Stimulated activated CD8-positive, alpha-beta memory T cell treated with anti-CD3 and anti-CD28 coated beads, Interleukin-7, amount 100 ng/mL, for 4 hours (primary cell): Measurements from ENCODE around the gene DAP3.
"Not testable (repeated sequence)": the region's sequence is repeated elsewhere in the genome, so short reads cannot be mapped to it uniquely, and the experiment has no call there.

Experiments
- DNase-seq, 2 donors: peaks; one replicate each; pipeline ENCODE4 v3.0.0-alpha.2; 2020; ENCODE audit warnings: low read depth in 2 of 2

The DAP3 gene

DNA sequence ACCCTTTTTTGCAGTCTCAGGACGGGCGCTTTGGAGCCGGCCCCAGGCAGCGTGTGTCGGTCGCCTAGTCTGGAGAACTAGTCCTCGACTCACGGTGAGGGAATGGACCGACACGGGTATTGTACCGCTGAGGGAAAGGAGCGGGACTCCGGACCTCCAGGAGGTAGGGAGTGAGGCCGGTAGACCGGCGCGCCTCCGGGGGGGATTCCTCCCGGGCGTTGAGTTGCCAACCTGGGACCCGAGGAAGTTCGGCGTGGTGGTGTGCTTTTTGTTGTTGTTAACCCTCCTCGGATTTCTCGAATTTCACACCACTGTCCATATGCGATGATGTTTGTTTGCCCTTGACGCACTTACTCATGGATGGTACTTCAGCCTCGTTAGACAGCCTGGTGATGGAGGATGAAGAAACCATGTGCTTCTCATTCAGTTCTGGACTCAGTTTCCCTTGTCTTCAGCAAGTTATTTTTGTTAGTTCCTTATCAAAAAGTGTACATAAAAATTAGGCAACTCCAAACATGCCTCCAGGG, at the start of gene DAP3:
Gene DAP3 (plus strand): TSS at position 11 of the 527 bp plus-strand sequence. CDS start 20,689 bp downstream, outside the sequence.
- DNase-seq = not testable (repeated sequence)

DNA sequence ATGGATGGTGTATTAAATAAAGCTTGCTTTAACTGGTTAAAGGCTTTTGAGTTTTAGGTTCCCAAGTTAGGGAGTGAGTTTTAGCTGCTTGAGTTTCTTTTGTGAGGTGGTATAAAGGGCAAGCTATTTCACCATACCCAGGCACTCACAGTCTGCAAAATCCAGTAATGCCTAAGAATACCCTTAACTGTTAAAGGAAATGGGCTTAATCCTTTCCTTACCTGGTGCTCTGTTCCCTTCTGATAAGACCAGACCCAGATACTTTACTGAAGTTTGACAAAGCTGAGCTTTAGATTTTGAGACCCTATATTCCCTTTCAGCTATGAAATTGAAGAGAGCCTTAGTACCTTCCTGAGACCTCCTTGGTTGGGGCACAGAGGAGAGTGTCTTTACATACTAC, 48.5 kb upstream of the DAP3 start:
- DNase-seq = no peak

DNA sequence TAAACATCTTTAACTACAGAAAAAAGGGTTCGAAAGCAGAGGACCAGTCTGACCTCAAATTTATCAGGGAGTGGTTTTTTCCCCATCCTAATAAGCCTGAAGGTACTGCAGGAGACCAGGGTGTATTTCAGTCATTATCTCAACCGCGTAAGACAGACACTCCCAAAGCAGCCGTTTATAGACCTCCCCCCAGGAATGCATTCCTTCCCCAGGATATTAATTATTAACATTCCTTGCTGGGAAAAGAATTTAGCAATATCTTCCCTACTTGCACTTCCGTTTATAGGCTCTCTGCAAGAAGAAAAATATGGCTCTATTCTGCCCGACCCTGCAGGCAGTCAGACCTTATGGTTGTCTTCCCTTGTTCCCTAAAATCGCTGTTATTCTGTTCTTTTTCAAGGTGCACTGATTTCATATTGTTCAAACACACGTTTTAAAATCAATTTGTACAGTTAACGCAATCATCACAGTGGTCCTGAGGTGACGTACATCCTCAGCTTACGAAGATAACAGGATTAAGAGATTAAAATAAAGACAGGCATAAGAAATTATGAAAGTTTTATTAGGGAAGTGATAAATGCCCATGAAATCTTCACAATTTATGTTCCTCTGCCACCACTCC, 46.2 kb upstream of the DAP3 start:
- DNase-seq = not testable (repeated sequence)

- DNase-seq = no peak
These were observed 45.7 kb upstream of the DAP3 start for GRCh38 chr1:155643230-155643629.

DNA sequence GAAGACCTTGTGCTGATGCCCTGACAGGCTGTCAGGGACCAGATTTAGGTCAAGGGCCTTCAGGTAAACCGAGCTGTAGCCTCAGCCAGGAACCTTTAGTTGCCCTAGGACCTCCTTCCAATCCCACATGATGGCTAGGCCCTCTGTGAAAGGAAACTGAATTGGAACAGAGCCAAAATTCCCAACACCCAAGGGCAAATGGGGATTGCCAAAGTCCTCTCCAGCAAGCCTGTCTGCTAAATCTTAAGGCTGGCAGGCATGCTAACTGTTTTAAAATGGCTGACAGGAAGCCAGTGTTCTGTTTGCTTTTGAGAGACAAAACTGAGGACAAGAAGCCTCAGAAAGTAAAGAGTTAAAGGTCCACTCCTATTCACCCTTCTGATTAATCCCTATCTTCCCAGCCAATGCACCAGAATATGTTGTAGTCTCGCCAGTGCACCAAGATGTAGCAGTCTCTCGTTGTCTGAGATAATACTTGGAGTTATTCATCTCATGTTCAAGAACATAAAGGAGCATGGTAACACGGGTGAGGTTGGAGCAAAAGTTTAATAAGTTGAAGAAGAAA, 43.8 kb upstream of the DAP3 start:
- DNase-seq = no peak

DNA sequence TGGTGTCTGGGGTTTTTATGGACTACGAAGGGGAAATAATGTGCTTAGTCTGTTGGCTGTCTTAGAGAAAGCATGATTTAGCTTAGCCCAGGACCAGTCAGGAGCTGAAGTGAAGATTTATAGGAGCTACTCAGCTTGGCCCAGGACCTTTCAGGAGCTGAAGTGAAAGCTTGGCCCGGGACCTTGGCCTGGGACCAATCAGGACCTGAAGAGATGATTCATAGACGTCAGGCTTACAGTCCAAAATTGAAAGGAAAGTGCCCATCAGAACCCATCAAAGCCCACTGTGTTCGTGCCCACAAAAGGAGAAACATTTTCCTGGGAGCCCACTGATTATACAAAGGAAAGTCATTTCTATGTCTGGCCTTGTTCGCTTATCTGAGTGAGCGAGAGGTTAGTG, 43.2 kb upstream of the DAP3 start:
- DNase-seq = no peak

DNA sequence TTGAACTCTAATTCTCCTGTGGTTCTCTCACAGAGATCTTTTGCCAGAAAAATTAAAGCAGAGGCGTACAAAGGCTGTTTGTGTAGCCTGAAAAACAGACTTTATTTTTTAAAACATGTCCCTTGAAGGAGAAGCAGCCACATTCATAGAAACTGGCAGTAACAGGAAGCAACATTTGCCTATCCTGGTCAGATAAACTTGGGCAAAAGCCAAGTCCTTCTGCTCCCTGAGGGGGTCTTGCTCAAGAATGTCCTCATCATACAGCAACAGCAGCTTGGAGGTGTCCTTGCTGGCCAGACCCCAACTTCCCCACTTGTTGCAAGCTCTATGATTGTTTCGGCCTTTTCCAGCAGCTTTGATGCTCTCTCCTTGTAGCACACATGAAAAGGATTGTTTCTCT, 42.6 kb upstream of the DAP3 start:
- no peak for DNase-seq

DNA sequence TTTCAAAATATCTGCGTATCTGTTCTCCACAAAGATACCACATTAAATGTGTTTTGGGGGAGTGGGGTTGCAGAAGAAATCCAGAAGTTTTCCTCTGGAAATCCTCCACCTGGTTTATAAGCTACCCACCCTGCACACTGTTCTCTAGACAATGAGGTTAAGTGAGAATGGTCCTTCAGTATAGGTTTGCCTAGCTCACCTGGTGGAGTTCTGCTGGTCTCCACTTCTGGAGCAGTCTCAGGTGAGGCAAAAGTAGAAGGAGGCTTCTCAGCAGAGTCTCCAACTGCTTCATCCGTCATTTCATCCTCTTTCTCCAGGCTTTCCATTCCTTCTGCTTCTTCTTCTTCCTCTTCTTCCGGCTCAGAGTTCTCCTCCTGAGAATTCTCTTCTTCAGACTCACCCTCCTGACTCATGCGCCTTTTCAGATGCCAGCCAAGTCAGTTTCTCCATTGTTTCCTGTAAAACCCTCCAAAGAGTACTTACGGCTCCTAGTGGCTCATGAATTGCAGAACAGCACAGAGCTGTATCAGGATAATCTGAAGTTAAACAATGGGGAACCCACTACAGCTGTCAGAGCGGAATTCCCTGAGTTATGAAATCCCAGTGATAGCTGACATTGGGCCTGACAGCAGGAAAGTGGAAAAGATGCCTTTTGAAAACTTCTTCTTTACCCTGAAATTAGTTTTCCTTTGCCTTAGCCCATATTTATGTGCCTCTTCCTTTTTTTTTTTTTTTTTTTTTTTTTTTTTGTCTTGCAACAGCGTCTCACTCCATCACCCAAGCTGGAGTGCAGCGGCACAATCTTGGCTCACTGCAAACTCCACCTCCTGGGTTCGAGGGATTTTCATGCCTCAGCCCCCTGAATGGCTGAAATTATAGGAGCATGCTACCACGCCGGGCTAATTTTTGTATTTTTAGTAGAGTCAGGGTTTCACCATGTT, 40.4 kb upstream of the DAP3 start:
- no peak for DNase-seq

- no peak for DNase-seq
These were observed 39.2 kb upstream of the DAP3 start for GRCh38 chr1:155649676-155650075.

GRCh38 chr1:155650231-155650757, 38.6 kb upstream of the DAP3 start:
- no peak for DNase-seq

DNA sequence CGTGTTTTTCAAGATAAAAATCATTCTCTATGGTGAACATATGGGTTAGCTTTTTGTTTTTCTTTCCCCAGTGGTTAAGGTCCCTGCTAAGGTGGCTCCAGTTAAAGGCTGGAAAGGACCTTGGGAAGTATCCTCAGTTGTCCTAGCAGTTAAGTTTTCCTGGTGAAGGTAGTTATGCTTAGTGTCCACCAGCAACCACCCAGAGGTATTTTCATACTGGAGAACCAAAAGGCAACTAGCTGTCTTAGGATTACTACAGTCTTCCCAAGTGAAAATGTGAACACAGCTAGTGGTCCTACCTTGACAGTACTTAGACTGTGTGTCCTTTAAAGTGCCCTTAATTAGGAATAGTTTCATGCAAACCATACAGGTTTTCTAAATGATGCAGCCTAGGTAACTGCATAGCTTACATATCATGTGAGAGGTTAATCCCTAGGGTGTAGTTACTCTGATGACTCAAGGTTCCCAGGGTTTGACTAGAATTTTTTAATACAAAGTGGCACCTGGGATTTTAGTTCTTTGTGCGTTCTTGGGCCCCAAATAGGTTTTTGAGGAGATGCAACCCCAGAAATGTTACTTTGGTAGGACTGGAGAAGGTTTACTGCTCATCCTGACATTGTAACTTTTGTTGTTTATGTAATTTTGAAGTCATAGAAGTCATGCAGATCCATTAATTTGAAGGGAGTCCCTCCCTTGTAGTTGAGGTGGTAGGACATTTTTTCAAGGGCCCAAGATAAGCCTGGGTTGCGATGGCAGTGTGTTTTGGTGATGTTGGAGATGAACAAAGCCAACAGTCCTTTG, 36.8 kb upstream of the DAP3 start:
- no peak for DNase-seq

DNA sequence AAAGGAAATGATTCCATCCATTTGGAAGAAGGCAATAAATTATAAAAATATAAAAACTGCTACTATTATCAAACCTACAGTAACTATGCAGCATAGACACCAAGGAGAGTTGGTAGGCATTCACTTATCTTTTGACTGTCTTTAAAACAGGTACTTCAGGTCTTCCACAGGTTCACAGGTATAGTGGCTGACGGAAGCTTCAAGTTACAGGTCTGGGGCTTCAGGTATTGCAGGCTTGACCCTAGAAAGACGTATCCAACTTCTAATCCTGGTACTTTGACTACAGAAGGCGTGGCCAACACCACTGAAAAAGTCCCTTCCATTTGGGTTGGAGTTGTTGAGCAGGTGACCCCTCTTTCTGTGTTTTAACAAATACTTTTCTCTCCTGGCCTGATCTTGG, 35.9 kb upstream of the DAP3 start:
- DNase-seq = no peak

GRCh38 chr1:155657463-155657862, 31.4 kb upstream of the DAP3 start:
- DNase-seq = no peak

- DNase-seq = not testable (repeated sequence)
These were observed 27.7 kb upstream of the DAP3 start for GRCh38 chr1:155661239-155661638.

DNA sequence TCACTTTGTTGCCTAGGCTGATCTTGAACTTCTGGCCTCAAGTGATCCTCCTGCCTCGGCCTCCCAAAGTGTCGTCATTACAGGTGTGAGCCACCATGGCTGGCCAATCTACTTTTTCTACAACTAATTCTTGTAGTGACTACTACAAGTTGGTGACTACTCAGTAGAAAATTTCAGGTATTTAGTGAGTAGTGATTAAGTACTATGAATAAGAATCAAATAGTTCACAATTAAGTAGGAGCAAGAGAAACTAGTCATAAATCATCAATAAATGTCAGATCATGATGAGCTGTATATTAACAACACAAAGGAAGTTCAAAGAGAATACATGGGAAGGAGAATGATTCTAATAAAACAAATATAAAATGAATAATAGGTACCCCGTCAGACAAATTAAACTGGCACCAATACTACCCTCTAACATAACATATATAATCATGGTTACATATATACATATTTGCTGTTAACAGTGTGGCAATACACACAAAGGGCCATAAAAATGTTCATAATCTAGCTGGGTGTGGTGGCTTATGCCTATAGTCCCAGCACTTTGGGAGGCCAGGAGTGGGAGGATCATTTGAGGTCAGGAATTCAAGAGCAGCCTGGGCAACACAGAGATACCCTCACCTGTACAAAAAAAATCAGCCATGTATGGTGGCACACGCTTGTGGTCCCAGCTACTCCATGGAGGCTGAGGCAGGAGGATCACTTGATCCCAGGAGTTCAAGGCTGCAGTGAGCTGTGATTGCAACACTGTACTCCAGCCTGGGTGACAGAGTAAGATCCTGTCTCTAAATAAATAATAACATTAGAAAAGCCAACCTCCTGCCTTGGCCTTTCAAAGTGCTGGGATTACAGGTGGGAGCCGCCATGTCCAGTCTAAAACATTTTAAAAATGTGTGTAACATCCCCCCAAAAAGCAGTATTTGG, 19.4 kb upstream of the DAP3 start:
- DNase-seq = no peak

- no peak for DNase-seq
These were observed 17.1 kb upstream of the DAP3 start for GRCh38 chr1:155671750-155672149.

- no peak for DNase-seq
These were observed 15.9 kb upstream of the DAP3 start for GRCh38 chr1:155673003-155673402.

DNA sequence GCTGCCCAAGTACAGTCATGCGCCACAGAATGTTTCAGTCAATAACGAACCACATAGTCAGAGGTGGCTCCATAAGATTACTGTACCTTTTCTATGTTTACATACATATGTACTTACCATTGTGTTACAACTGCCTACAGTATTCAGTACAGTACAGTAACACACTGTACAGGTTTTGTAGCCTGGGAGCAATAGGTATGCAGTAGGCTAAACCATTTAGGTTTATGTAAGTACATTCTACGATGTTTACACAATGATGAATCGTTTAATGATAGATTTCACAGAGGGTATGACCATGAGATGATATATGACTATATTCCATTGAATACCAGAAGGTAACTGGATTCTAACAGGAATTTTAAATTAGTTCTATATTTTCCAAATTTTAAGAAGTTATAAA, 10.9 kb upstream of the DAP3 start:
- DNase-seq = no peak

- not testable (repeated sequence) for DNase-seq
These were observed 9.9 kb upstream of the DAP3 start for GRCh38 chr1:155678992-155679391.

DNA sequence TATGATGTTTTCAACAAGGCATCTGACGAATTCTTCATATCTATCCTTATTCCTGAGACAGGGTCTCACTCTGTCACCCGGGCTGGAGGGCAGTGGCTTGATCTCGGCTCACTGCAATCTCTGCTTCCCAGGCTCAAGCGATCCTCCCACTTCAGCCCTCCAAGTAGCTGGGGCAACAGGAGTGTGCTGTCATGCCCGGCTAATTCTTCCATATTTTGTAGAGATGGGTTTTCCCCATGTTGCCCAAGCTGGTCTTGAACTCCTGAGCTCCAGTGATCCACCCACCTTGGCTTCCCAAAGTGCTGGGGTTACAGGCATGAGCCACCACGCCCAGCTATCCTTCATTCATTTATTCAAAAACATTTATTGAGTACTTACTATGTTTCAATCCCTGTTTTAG, 8.4 kb upstream of the DAP3 start:
- DNase-seq = no peak
